Panc1 (cell line): ENCODE measurements around the gene FAM153A.
"Not testable (repeated sequence)": the region's sequence is repeated elsewhere in the genome, so short reads cannot be mapped to it uniquely, and the experiment has no call there.

Experiments used
- CTCF ChIP-seq: fragments of 450-650 bp; IDR thresholded peaks from 2 replicates; pipeline ENCODE4 v1.5.1; 2017; ENCODE audit warnings: mild to moderate bottlenecking
- POLR2AphosphoS5 ChIP-seq: IDR thresholded peaks from 2 replicates; pipeline ENCODE4 v1.6.1; 2012; ENCODE audit warnings: mild to moderate bottlenecking, low read depth, low read length, moderate library complexity
- REST ChIP-seq, 2 experiments: IDR thresholded peaks; 2 replicates each; pipeline ENCODE4 v1.6.1; 2011 to 2012; ENCODE audit warnings: low read depth in 2 of 2, control low read depth in 1 of 2, low read length in 1 of 2, mild to moderate bottlenecking in 1 of 2, moderate library complexity in 1 of 2; ENCODE audit not compliant: insufficient read depth in 1 of 2
- SIN3A ChIP-seq: IDR thresholded peaks from 2 replicates; pipeline ENCODE4 v1.6.1; 2012; ENCODE audit warnings: low read depth, mild to moderate bottlenecking, low read length, moderate library complexity, borderline replicate concordance; ENCODE audit not compliant: insufficient read depth

- TF ChIP-seq CTCF; POLR2AphosphoS5; SIN3A; REST (IDR thresholded peaks at IDR 0.05; ENCODE audit: insufficient read depth in 1 of 2, low read depth in 2 of 2, low read length in 1 of 2): not testable (repeated sequence)
These were observed 90.2 kb downstream of the FAM153A start for GRCh38 chr5:177692507-177692906.
